PC-3 (cell line): Measurements from ENCODE around the gene TBX5.

Source experiments
- CTCF ChIP-seq: fragments of 300-600 bp; sonication (generic); conservative IDR thresholded peaks from 2 replicates; pipeline ENCODE4 v1.5.1; 2017; ENCODE audit warnings: antibody characterized with exemption, low read depth, mild to moderate bottlenecking, low read length
- EZH2phosphoT487 ChIP-seq: fragments of 300-600 bp; sonication (generic); IDR thresholded peaks from 2 replicates; pipeline ENCODE4 v1.6.1; 2018; ENCODE audit warnings: mild to moderate bottlenecking, antibody characterized with exemption, low read length, borderline replicate concordance

GRCh38 chr12:114425031-114425626 lies 19.2 kb upstream of the TBX5 start:
- TF ChIP-seq CTCF (no peak), EZH2phosphoT487 (no peak)
